WTC11 (cell line): ENCODE measurements around the gene PRICKLE3. TPM values are rescaled to one million over a fixed set of nuclear protein-coding genes. Genes with fewer than 3 reads are reported as not detected.

Experiments
- ATAC-seq: fragments of 200-7000 bp; cut with Tn5 transposase; 2 replicates; pipeline ENCODE4 v1.10.0; 2021; ENCODE audit warnings: mild to moderate bottlenecking, moderate library complexity
- CTCF ChIA-PET: fragments of 300-600 bp; sonication (Branson Sonifier 250); formaldehyde crosslinking; loops from one replicate; lab custom pipeline; 2021; ENCODE audit warnings: antibody characterized with exemption; lab: Charles Lee
- POLR2A ChIA-PET: fragments of 350-600 bp; sonication (Branson Sonifier 250); formaldehyde crosslinking; loops from one replicate; lab custom pipeline; 2021; ENCODE audit warnings: antibody characterized with exemption; lab: Charles Lee
- DNase-seq: peaks from one replicate; pipeline ENCODE4 v3.0.0; 2021; ENCODE audit warnings: low spot score
- H3K27ac Mint-ChIP-seq: 2 replicates; pipeline ENCODE4 v1.8.0; 2021; ENCODE audit warnings: mixed read lengths
- H3K27me3 Mint-ChIP-seq: 2 replicates; pipeline ENCODE4 v1.8.0; 2021; ENCODE audit warnings: low read depth, mild to moderate bottlenecking, moderate library complexity, mixed read lengths
- H3K36me3 Mint-ChIP-seq: 2 replicates; pipeline ENCODE4 v1.8.0; 2021; ENCODE audit warnings: mixed read lengths
- H3K4me1 Mint-ChIP-seq: 2 replicates; pipeline ENCODE4 v1.8.0; 2022; ENCODE audit warnings: mixed read lengths
- H3K4me3 Mint-ChIP-seq: 2 replicates; pipeline ENCODE4 v1.8.0; 2021; ENCODE audit warnings: mild to moderate bottlenecking, moderate library complexity, mixed read lengths
- H3K9me3 Mint-ChIP-seq: 2 replicates; pipeline ENCODE4 v1.8.0; 2021; ENCODE audit warnings: mixed read lengths
- CBFB ChIP-seq: sonication (generic); formaldehyde crosslinking; IDR thresholded peaks from 2 replicates; pipeline ENCODE4 v1.8.1; 2022; ENCODE audit warnings: mild to moderate bottlenecking, low read depth, missing genetic modification reagents
- CREM ChIP-seq: sonication (generic); formaldehyde crosslinking; IDR thresholded peaks from 2 replicates; pipeline ENCODE4 v1.8.1; 2022; ENCODE audit warnings: mild to moderate bottlenecking, missing genetic modification reagents, moderate library complexity
- FOXP1 ChIP-seq: sonication (generic); formaldehyde crosslinking; IDR thresholded peaks from 2 replicates; pipeline ENCODE4 v1.8.0; 2022; ENCODE audit warnings: missing genetic modification reagents, mild to moderate bottlenecking, moderate library complexity, borderline replicate concordance
- JAZF1 ChIP-seq: fragments of 250-450 bp; sonication (Bioruptor Pico); IDR thresholded peaks from 2 replicates; pipeline ENCODE4 v1.9.0; 2021; ENCODE audit warnings: moderate library complexity, mild to moderate bottlenecking, inconsistent platforms
- NFE2L1 ChIP-seq: sonication (generic); formaldehyde crosslinking; IDR thresholded peaks from 2 replicates; pipeline ENCODE4 v1.8.1; 2023; ENCODE audit warnings: missing genetic modification reagents
- OVOL2 ChIP-seq: fragments of 250-450 bp; sonication (Bioruptor Pico); IDR thresholded peaks from 2 replicates; pipeline ENCODE4 v1.9.0; 2021; ENCODE audit warnings: mild to moderate bottlenecking, borderline replicate concordance
- SOX15 ChIP-seq: fragments of 250-450 bp; sonication (Bioruptor Pico); IDR thresholded peaks from 2 replicates; pipeline ENCODE4 v1.9.0; 2021; ENCODE audit warnings: mild to moderate bottlenecking
- TEAD1 ChIP-seq: sonication (generic); formaldehyde crosslinking; IDR thresholded peaks from 2 replicates; pipeline ENCODE4 v1.8.0; 2022; ENCODE audit warnings: mild to moderate bottlenecking, missing genetic modification reagents
- ZBTB21 ChIP-seq: sonication (generic); formaldehyde crosslinking; IDR thresholded peaks from 2 replicates; pipeline ENCODE4 v1.8.1; 2023; ENCODE audit warnings: mild to moderate bottlenecking, missing genetic modification reagents, borderline replicate concordance
- ZNF138 ChIP-seq: sonication (generic); formaldehyde crosslinking; conservative IDR thresholded peaks from 2 replicates; pipeline ENCODE4 v1.8.1; 2022; ENCODE audit warnings: mild to moderate bottlenecking, moderate library complexity, missing genetic modification reagents
- ZNF232 ChIP-seq: sonication (generic); formaldehyde crosslinking; IDR thresholded peaks from 2 replicates; pipeline ENCODE4 v1.8.0; 2022; ENCODE audit warnings: mild to moderate bottlenecking, missing genetic modification reagents
- ZNF317 ChIP-seq: sonication (generic); formaldehyde crosslinking; IDR thresholded peaks from 2 replicates; pipeline ENCODE4 v1.8.1; 2023; ENCODE audit warnings: low read depth, mild to moderate bottlenecking, moderate library complexity, missing genetic modification reagents, borderline replicate concordance
- total RNA-seq: library from RNA; stranded (reverse); gene quantifications from 3 replicates; pipeline ENCODE4 v1.2.3, GENCODE V29; 2021
- TF ChIP-seq, protein P1 (sequence below): sonication (generic); formaldehyde crosslinking; IDR thresholded peaks from 2 replicates; pipeline ENCODE4 v1.8.1; 2023; ENCODE audit warnings: mild to moderate bottlenecking, moderate library complexity, missing genetic modification reagents
- TF ChIP-seq, protein P2 (sequence below): fragments of 250-450 bp; sonication (Bioruptor Pico); IDR thresholded peaks from 2 replicates; pipeline ENCODE4 v1.9.0; 2021; ENCODE audit warnings: mild to moderate bottlenecking
- TF ChIP-seq, protein P3 (sequence below): sonication (generic); formaldehyde crosslinking; IDR thresholded peaks from 2 replicates; pipeline ENCODE4 v1.8.0; 2023; ENCODE audit warnings: mild to moderate bottlenecking, missing genetic modification reagents
- TF ChIP-seq, protein P4 (sequence below): fragments of 250-450 bp; sonication (Bioruptor Pico); IDR thresholded peaks from 2 replicates; pipeline ENCODE4 v2.1.2; 2022; ENCODE audit warnings: mild to moderate bottlenecking, moderate library complexity
- TF ChIP-seq, protein P5 (sequence below): sonication (generic); formaldehyde crosslinking; IDR thresholded peaks from 2 replicates; pipeline ENCODE4 v1.8.1; 2023; ENCODE audit warnings: mild to moderate bottlenecking, missing genetic modification reagents, moderate library complexity
- TF ChIP-seq, protein P6 (sequence below): sonication (generic); formaldehyde crosslinking; IDR thresholded peaks from 2 replicates; pipeline ENCODE4 v1.8.0; 2022; ENCODE audit warnings: mild to moderate bottlenecking, missing genetic modification reagents
- TF ChIP-seq, protein P7 (sequence below): sonication (generic); formaldehyde crosslinking; IDR thresholded peaks from 2 replicates; pipeline ENCODE4 v1.8.1; 2022; ENCODE audit warnings: missing genetic modification reagents, borderline replicate concordance

PRICKLE3 gene
- total RNA-seq, 1 experiment from 2014 or later = 14.6 TPM

DNA sequence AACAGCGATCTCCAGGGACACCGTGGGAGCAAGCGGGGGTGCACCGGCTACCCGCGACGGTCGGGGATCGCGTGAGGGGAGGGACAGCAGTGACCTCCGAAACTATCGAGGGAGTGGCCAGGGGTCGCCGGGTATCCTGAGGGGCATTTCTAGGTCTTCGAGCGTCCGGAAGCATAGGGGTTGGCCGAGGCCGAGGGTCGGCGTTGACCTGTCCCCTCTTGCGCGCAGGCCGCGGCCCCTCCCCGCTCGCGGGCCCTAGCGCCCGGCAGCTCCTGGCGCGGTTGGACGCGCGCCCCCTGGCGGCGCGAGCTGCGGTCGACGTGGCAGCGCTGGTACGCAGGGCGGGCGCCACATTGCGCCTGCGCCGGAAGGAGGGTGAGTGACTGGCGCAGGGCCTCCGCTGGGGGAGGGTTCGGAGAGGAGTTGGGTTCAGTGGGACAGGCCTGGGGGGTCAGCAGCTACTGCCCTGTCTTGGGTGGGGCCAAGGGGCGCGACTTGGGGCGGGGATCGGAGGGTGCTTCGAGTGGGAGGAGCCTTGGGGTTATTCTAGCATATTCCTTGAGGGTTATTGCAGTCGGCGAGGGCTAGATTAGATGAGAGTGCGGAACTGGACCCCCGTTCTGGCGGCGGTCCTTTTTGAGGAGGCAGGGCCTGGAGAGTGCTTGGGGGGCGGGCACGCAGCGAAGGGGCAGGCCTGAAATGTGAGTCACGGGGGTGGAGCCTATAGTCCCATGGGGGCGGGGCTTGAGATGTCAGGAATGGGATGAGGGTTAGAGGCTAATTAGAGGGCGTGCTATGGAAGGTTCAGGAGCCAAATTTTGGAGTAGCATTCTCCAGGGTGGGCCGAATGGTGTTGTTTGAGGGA, 22.4 kb downstream of the PRICKLE3 start (continued):
- TF ChIP-seq, protein P1, sequence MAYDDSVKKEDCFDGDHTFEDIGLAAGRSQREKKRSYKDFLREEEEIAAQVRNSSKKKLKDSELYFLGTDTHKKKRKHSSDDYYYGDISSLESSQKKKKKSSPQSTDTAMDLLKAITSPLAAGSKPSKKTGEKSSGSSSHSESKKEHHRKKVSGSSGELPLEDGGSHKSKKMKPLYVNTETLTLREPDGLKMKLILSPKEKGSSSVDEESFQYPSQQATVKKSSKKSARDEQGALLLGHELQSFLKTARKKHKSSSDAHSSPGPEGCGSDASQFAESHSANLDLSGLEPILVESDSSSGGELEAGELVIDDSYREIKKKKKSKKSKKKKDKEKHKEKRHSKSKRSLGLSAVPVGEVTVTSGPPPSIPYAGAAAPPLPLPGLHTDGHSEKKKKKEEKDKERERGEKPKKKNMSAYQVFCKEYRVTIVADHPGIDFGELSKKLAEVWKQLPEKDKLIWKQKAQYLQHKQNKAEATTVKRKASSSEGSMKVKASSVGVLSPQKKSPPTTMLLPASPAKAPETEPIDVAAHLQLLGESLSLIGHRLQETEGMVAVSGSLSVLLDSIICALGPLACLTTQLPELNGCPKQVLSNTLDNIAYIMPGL = 0 out of 2 replicates have a peak, but pooled peaks have one; percentile 46
- TF ChIP-seq ZNF317 (CRISPR knock-in tag) (no peak), SOX15 (CRISPR knock-in tag) (no peak), JAZF1 (CRISPR knock-in tag) (no peak), NFE2L1 (CRISPR knock-in tag) (no peak), OVOL2 (CRISPR knock-in tag) (no peak), CREM (CRISPR knock-in tag) (peak; percentile 41; the same call in 1 of the 2 replicates), ZNF138 (CRISPR knock-in tag) (no peak), FOXP1 (CRISPR knock-in tag) (peak; percentile 60; the same call in 1 of the 2 replicates)
- TF ChIP-seq, protein P2, sequence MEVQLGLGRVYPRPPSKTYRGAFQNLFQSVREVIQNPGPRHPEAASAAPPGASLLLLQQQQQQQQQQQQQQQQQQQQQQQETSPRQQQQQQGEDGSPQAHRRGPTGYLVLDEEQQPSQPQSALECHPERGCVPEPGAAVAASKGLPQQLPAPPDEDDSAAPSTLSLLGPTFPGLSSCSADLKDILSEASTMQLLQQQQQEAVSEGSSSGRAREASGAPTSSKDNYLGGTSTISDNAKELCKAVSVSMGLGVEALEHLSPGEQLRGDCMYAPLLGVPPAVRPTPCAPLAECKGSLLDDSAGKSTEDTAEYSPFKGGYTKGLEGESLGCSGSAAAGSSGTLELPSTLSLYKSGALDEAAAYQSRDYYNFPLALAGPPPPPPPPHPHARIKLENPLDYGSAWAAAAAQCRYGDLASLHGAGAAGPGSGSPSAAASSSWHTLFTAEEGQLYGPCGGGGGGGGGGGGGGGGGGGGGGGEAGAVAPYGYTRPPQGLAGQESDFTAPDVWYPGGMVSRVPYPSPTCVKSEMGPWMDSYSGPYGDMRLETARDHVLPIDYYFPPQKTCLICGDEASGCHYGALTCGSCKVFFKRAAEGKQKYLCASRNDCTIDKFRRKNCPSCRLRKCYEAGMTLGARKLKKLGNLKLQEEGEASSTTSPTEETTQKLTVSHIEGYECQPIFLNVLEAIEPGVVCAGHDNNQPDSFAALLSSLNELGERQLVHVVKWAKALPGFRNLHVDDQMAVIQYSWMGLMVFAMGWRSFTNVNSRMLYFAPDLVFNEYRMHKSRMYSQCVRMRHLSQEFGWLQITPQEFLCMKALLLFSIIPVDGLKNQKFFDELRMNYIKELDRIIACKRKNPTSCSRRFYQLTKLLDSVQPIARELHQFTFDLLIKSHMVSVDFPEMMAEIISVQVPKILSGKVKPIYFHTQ (CRISPR knock-in tag) = no peak

DNA sequence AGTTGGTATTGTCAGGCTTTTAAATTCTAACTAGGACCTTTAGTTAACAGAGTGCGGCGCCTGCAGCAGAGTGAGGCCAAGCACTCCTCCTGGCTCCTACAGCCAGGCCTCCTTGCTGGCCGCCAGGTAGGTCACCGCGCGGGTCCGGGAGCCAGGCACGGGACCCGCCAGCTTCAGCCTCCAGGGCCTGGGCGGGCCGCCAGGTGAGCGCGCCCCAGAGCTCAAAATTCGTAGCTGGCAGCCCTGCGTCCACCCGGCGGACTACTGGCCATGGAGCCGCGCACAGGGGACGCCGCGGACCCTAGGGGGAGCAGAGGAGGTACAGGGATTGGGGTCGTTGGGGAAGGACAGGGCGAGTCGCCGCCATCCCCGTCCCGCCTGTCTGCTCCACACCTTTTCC, 23.6 kb downstream of the PRICKLE3 start, which contains the start of gene MAGIX:
TSS of gene MAGIX (plus strand) at position 139 of the 400 bp plus-strand sequence. CDS start at position 271, 132 bp downstream.
- ATAC-seq (no peak), DNase-seq (no peak)
- ChIA-PET CTCF (interaction anchor here (0.6 to 2.6 kb wide), 3 partner anchors 20 to 119 kb away, joined by 3 to 8 read pairs (median 4); partner anchors contain the start of gene TFE3), POLR2A (no interaction called here)
- no peaks in the 10 kb centered on the region for H3K9me3 Mint-ChIP-seq
- peaks cover 69% of the 10 kb centered on the region for H3K27me3 Mint-ChIP-seq
- H3K4me1 Mint-ChIP-seq = peaks cover 10% of the 10 kb centered on the region
- no peaks in the 10 kb centered on the region for H3K36me3 Mint-ChIP-seq
- H3K4me3 Mint-ChIP-seq = peak within 1 kb of the TSS; percentile 78
- no peak within 1 kb of the TSS for H3K27ac Mint-ChIP-seq
- TF ChIP-seq, protein P3, sequence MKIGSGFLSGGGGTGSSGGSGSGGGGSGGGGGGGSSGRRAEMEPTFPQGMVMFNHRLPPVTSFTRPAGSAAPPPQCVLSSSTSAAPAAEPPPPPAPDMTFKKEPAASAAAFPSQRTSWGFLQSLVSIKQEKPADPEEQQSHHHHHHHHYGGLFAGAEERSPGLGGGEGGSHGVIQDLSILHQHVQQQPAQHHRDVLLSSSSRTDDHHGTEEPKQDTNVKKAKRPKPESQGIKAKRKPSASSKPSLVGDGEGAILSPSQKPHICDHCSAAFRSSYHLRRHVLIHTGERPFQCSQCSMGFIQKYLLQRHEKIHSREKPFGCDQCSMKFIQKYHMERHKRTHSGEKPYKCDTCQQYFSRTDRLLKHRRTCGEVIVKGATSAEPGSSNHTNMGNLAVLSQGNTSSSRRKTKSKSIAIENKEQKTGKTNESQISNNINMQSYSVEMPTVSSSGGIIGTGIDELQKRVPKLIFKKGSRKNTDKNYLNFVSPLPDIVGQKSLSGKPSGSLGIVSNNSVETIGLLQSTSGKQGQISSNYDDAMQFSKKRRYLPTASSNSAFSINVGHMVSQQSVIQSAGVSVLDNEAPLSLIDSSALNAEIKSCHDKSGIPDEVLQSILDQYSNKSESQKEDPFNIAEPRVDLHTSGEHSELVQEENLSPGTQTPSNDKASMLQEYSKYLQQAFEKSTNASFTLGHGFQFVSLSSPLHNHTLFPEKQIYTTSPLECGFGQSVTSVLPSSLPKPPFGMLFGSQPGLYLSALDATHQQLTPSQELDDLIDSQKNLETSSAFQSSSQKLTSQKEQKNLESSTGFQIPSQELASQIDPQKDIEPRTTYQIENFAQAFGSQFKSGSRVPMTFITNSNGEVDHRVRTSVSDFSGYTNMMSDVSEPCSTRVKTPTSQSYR = no peak
- TF ChIP-seq, protein P2 (CRISPR knock-in tag) = no peak
- TF ChIP-seq ZNF232 (CRISPR knock-in tag) (no peak), TEAD1 (CRISPR knock-in tag) (no peak), ZBTB21 (no peak), SOX15 (CRISPR knock-in tag) (no peak), CBFB (CRISPR knock-in tag) (no peak), ZNF317 (CRISPR knock-in tag) (no peak)
- TF ChIP-seq, protein P4, sequence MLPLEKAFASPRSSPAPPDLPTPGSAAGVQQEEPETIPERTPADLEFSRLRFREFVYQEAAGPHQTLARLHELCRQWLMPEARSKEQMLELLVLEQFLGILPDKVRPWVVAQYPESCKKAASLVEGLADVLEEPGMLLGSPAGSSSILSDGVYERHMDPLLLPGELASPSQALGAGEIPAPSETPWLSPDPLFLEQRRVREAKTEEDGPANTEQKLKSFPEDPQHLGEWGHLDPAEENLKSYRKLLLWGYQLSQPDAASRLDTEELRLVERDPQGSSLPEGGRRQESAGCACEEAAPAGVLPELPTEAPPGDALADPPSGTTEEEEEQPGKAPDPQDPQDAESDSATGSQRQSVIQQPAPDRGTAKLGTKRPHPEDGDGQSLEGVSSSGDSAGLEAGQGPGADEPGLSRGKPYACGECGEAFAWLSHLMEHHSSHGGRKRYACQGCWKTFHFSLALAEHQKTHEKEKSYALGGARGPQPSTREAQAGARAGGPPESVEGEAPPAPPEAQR (CRISPR knock-in tag) = no peak
- TF ChIP-seq, protein P5, sequence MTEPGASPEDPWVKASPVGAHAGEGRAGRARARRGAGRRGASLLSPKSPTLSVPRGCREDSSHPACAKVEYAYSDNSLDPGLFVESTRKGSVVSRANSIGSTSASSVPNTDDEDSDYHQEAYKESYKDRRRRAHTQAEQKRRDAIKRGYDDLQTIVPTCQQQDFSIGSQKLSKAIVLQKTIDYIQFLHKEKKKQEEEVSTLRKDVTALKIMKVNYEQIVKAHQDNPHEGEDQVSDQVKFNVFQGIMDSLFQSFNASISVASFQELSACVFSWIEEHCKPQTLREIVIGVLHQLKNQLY (CRISPR knock-in tag) = no peak
- TF ChIP-seq, protein P6, sequence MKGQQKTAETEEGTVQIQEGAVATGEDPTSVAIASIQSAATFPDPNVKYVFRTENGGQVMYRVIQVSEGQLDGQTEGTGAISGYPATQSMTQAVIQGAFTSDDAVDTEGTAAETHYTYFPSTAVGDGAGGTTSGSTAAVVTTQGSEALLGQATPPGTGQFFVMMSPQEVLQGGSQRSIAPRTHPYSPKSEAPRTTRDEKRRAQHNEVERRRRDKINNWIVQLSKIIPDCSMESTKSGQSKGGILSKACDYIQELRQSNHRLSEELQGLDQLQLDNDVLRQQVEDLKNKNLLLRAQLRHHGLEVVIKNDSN = no peak
- TF ChIP-seq, protein P7, sequence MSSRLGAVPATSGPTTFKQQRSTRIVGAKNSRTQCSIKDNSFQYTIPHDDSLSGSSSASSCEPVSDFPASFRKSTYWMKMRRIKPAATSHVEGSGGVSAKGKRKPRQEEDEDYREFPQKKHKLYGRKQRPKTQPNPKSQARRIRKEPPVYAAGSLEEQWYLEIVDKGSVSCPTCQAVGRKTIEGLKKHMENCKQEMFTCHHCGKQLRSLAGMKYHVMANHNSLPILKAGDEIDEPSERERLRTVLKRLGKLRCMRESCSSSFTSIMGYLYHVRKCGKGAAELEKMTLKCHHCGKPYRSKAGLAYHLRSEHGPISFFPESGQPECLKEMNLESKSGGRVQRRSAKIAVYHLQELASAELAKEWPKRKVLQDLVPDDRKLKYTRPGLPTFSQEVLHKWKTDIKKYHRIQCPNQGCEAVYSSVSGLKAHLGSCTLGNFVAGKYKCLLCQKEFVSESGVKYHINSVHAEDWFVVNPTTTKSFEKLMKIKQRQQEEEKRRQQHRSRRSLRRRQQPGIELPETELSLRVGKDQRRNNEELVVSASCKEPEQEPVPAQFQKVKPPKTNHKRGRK (CRISPR knock-in tag) = no peak
